Measurements from ENCODE around the gene CDH13. TPM values are rescaled to one million over a fixed set of nuclear protein-coding genes. Genes with fewer than 3 reads are reported as not detected.

CDH13 gene
- total RNA-seq, 4 donors from 2014 or later: 5.8 to 36.7 (median 20.4) TPM

GRCh38 chr16:82792693-82793092 is 165.9 kb downstream of the CDH13 start:
- intact Hi-C loops (cut with DNase I; ENCODE audit: low total_unique reads) (no loop called here), in situ Hi-C loops (cut with MboI; ENCODE audit: low sequenced_read_pairs in 4 of 4) (no loop called here)
- Histone ChIP-seq H3K9me3 (no peaks in the 10 kb centered on the region), H3K36me3 (no peaks in the 10 kb centered on the region), H3K4me1 (peaks cover 0 to 19% of the 10 kb centered on the region in 2 donors), H3K4me3 (no peak overlapping the region), H3K27me3 (no peaks in the 10 kb centered on the region), H3K27ac (no peak overlapping the region)
- TF ChIP-seq POLR2A (IDR thresholded peaks at IDR 0.05) (no peak), CTCF (IDR thresholded peaks at IDR 0.05 in 4 of 5, conservative IDR thresholded peaks at IDR 0.05 in 1 of 5) (no peak)
- no peak for DNase-seq
- ATAC-seq: no peak

GRCh38 chr16:82793528-82794245 is 166.9 kb downstream of the CDH13 start:
- Histone ChIP-seq H3K9me3 (no peaks in the 10 kb centered on the region), H3K4me1 (peaks cover 0 to 11% of the 10 kb centered on the region in 2 donors), H3K4me3 (no peak overlapping the region), H3K27me3 (no peaks in the 10 kb centered on the region), H3K27ac (no peak overlapping the region), H3K36me3 (no peaks in the 10 kb centered on the region)
- in situ Hi-C loops (cut with MboI; ENCODE audit: low sequenced_read_pairs in 4 of 4): no loop called here
- no peak for TF ChIP-seq CTCF (IDR thresholded peaks at IDR 0.05 in 4 of 5, conservative IDR thresholded peaks at IDR 0.05 in 1 of 5)
- TF ChIP-seq POLR2A (IDR thresholded peaks at IDR 0.05): no peak
- DNase-seq: no peak
- no peak for ATAC-seq
- intact Hi-C loops (cut with DNase I; ENCODE audit: low total_unique reads): no loop called here

- Histone ChIP-seq H3K27ac (no peak overlapping the region), H3K4me1 (no peaks in the 10 kb centered on the region), H3K27me3 (no peaks in the 10 kb centered on the region), H3K4me3 (no peak overlapping the region), H3K36me3 (no peaks in the 10 kb centered on the region), H3K9me3 (no peaks in the 10 kb centered on the region)
- intact Hi-C loops (cut with DNase I; ENCODE audit: low total_unique reads) (no loop called here), in situ Hi-C loops (cut with MboI; ENCODE audit: low sequenced_read_pairs in 4 of 4) (no loop called here)
- no peak for DNase-seq
- no peak for ATAC-seq
- TF ChIP-seq CTCF (IDR thresholded peaks at IDR 0.05 in 4 of 5, conservative IDR thresholded peaks at IDR 0.05 in 1 of 5) (no peak), POLR2A (IDR thresholded peaks at IDR 0.05) (no peak)
Observed at GRCh38 chr16:82796047-82796446, 169.3 kb downstream of the CDH13 start.

- DNase-seq: no peak
- intact Hi-C loops (cut with DNase I; ENCODE audit: low total_unique reads): no loop called here
Observed at GRCh38 chr16:82801361-82801760, 174.6 kb downstream of the CDH13 start.

More at GRCh38 chr16:82801361-82801760, 174.6 kb downstream of the CDH13 start:
- no peak for TF ChIP-seq CTCF (IDR thresholded peaks at IDR 0.05 in 4 of 5, conservative IDR thresholded peaks at IDR 0.05 in 1 of 5)
- no peak for TF ChIP-seq POLR2A (IDR thresholded peaks at IDR 0.05)
- Histone ChIP-seq H3K9me3 (no peaks in the 10 kb centered on the region), H3K4me1 (peaks cover 0 to 1% of the 10 kb centered on the region in 2 donors), H3K4me3 (no peak overlapping the region), H3K27me3 (no peaks in the 10 kb centered on the region), H3K27ac (no peak overlapping the region), H3K36me3 (no peaks in the 10 kb centered on the region)
- in situ Hi-C loops (cut with MboI; ENCODE audit: low sequenced_read_pairs in 4 of 4): no loop called here
- no peak for ATAC-seq
